GM19467 (cell line): ENCODE results near the gene TTPAL.

Source experiments
- ATAC-seq: cut with Tn5 transposase; IDR thresholded peaks from one replicate; pipeline ENCODE4 v1.9.1; 2021; ENCODE audit warnings: mild to moderate bottlenecking, moderate library complexity; ENCODE audit not compliant: unreplicated experiment

The TTPAL gene

GRCh38 chr20:44532981-44533331 lies 57.3 kb downstream of the TTPAL start:
- ATAC-seq, result no peak

- no peak for ATAC-seq
Observed at GRCh38 chr20:44533928-44534327, 58.3 kb downstream of the TTPAL start.

- no peak for ATAC-seq
Observed at GRCh38 chr20:44536175-44536574, 60.5 kb downstream of the TTPAL start.

- no peak for ATAC-seq
Observed at GRCh38 chr20:44537993-44538392, 62.3 kb downstream of the TTPAL start.

GRCh38 chr20:44540834-44541233 lies 65.2 kb downstream of the TTPAL start:
- ATAC-seq, result no peak

- no peak for ATAC-seq
Observed at GRCh38 chr20:44541992-44542391, 66.3 kb downstream of the TTPAL start.

GRCh38 chr20:44542890-44543289 lies 67.2 kb downstream of the TTPAL start:
- no peak for ATAC-seq

- ATAC-seq, result no peak
Observed at GRCh38 chr20:44543358-44543757, 67.7 kb downstream of the TTPAL start.
